Natural killer cell (primary cell): ENCODE data around the gene LRRC49. TPM values are rescaled to one million over a fixed set of nuclear protein-coding genes. Genes with fewer than 3 reads are reported as not detected.

Source experiments
- ATAC-seq, 3 donors: fragments of 150-1000 bp in 2 of 3; fragments of 200-7000 bp in 1 of 3; cut with Tn5 transposase; 1 replicate in 1 of 3; 2 replicates in 2 of 3; pipeline ENCODE4 v1.10.0; 2021; ENCODE audit warnings: mild to moderate bottlenecking in 2 of 3, moderate library complexity in 2 of 3
- DNase-seq, 2 donors: peaks; one replicate each; pipeline versions ENCODE4 v3.0.0 to v3.0.0-alpha.2; 2013 to 2021; ENCODE audit warnings: mixed read lengths in 1 of 2
- H3K27ac ChIP-seq: one replicate; pipeline ENCODE4 v1.5.1; 2013; ENCODE audit warnings: mild to moderate bottlenecking, low read length
- H3K27me3 ChIP-seq: one replicate; pipeline ENCODE4 v1.6.1; 2013; ENCODE audit warnings: low read length; ENCODE audit not compliant: control insufficient read depth, insufficient read depth
- H3K36me3 ChIP-seq: one replicate; pipeline ENCODE4 v1.6.1; 2013; ENCODE audit warnings: low read length; ENCODE audit not compliant: control insufficient read depth, insufficient read depth
- H3K4me1 ChIP-seq: one replicate; pipeline ENCODE4 v1.6.1; 2013; ENCODE audit warnings: low read length; ENCODE audit not compliant: control insufficient read depth, insufficient read depth
- H3K4me3 ChIP-seq: one replicate; pipeline ENCODE4 v1.5.1; 2013; ENCODE audit warnings: low read length
- H3K9me3 ChIP-seq: one replicate; pipeline ENCODE4 v1.6.1; 2013; ENCODE audit warnings: low read length; ENCODE audit not compliant: control insufficient read depth, insufficient read depth
- H3K27ac Mint-ChIP-seq, 2 donors: one replicate each; pipeline ENCODE4 v1.8.0; 2022; ENCODE audit warnings: mild to moderate bottlenecking in 2 of 2, mixed read lengths in 2 of 2, moderate library complexity in 1 of 2
- H3K27me3 Mint-ChIP-seq, 2 donors: one replicate each; pipeline ENCODE4 v1.8.0; 2022; ENCODE audit warnings: low read depth in 2 of 2, mixed read lengths in 2 of 2
- H3K36me3 Mint-ChIP-seq: one replicate; pipeline ENCODE4 v1.8.0; 2022; ENCODE audit warnings: mixed read lengths
- H3K4me1 Mint-ChIP-seq, 2 donors: one replicate each; pipeline ENCODE4 v1.8.0; 2022; ENCODE audit warnings: mixed read lengths in 2 of 2
- H3K4me3 Mint-ChIP-seq: one replicate; pipeline ENCODE4 v1.8.0; 2022; ENCODE audit warnings: mild to moderate bottlenecking, moderate library complexity, mixed read lengths
- H3K9me3 Mint-ChIP-seq, 2 donors: one replicate each; pipeline ENCODE4 v1.8.0; 2022; ENCODE audit warnings: mixed read lengths in 2 of 2
- CTCF ChIP-seq: fragments of 200-600 bp; IDR thresholded peaks from one replicate; pipeline ENCODE4 v1.8.0; 2022; ENCODE audit warnings: antibody characterized with exemption
- WGBS: methylation state at CpG from one replicate; pipeline ENCODE4 v1.1.7; 2013; ENCODE audit warnings: missing lambda C conversion rate; ENCODE audit not compliant: insufficient coverage; 5-methylcytosine and 5-hydroxymethylcytosine counted together
- intact Hi-C: fragments of 100-400 bp; cut with micrococcal nuclease; formaldehyde crosslinking; loops from one replicate; pipeline ENCODE4 v1.14.2; 2022
- total RNA-seq, 4 donors: library from RNA; stranded (reverse); fragments of 120-200 nt in 1 of 4; gene quantifications; one replicate each; pipeline versions ENCODE4 v1.2.3 to v1.2.4, GENCODE V29; 2013 to 2022

LRRC49 gene
- total RNA-seq, 3 donors from 2014 or later (not counting 1 experiment from before 2014, with no cell fraction given) = 0.14 to 0.38 TPM; not detected in 1

- Histone ChIP-seq H3K36me3 (no peaks in the 10 kb centered on the region), H3K4me1 (no peaks in the 10 kb centered on the region), H3K9me3 (no peaks in the 10 kb centered on the region), H3K27ac (no peak overlapping the region), H3K4me3 (no peak overlapping the region), H3K27me3 (no peaks in the 10 kb centered on the region)
- no peak for ATAC-seq
- Mint-ChIP-seq H3K4me1 (no peaks in the 10 kb centered on the region), H3K4me3 (no peak overlapping the region), H3K27me3 (peaks cover 5 to 30% of the 10 kb centered on the region in 2 donors), H3K27ac (no peak overlapping the region), H3K9me3 (no peaks in the 10 kb centered on the region), H3K36me3 (no peaks in the 10 kb centered on the region)
- no peak for TF ChIP-seq CTCF
- intact Hi-C loops = no loop called here
- DNase-seq = no peak
- 88% methylated on average over 5 of the region's 5 CpGs for WGBS
These were observed 174.4 kb downstream of the LRRC49 start for GRCh38 chr15:71066983-71067382.

DNA sequence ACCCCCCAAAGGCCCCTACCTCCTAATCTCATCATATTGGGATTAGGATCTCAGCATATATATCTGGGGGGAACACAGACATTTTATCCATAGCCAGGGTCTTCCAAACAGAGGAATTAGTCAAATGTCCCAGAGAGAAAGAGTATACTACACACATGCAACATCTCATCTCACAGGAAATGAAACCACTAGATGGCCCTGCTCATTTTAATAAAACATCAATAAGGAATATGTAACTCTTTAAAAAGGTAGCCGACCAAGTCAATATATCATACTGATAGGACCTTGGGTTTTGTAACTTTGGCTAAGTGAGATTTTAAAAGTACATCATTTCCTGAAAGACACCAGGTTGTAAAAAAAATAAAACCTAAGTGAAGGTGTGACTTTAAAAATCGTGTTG is 177.1 kb downstream of the LRRC49 start:
- Mint-ChIP-seq H3K9me3 (no peaks in the 10 kb centered on the region), H3K4me3 (no peak overlapping the region), H3K4me1 (no peaks in the 10 kb centered on the region), H3K27me3 (peaks cover 12 to 31% of the 10 kb centered on the region in 2 donors), H3K27ac (no peak overlapping the region), H3K36me3 (no peaks in the 10 kb centered on the region)
- no peak overlapping the region for H3K27ac ChIP-seq
- H3K4me1 ChIP-seq = no peaks in the 10 kb centered on the region
- no peak for TF ChIP-seq CTCF
- DNase-seq (no peak), ATAC-seq (no peak)
- intact Hi-C loops = no loop called here
- H3K4me3 ChIP-seq = no peak overlapping the region
- 73% methylated on average over 1 of the region's 2 CpGs for WGBS
- peaks cover 3% of the 10 kb centered on the region for H3K27me3 ChIP-seq
- no peaks in the 10 kb centered on the region for H3K36me3 ChIP-seq
- H3K9me3 ChIP-seq = no peaks in the 10 kb centered on the region

- Histone ChIP-seq H3K36me3 (no peaks in the 10 kb centered on the region), H3K4me3 (no peak overlapping the region), H3K27ac (no peak overlapping the region), H3K4me1 (no peaks in the 10 kb centered on the region), H3K27me3 (peaks cover 3% of the 10 kb centered on the region), H3K9me3 (no peaks in the 10 kb centered on the region)
- Mint-ChIP-seq H3K4me1 (no peaks in the 10 kb centered on the region), H3K9me3 (no peaks in the 10 kb centered on the region), H3K27me3 (peaks cover 19 to 26% of the 10 kb centered on the region in 2 donors), H3K36me3 (no peaks in the 10 kb centered on the region), H3K4me3 (no peak overlapping the region), H3K27ac (no peak overlapping the region)
- TF ChIP-seq CTCF = no peak
- ATAC-seq = no peak
- intact Hi-C loops = no loop called here
- no peak for DNase-seq
These were observed 178.9 kb downstream of the LRRC49 start for GRCh38 chr15:71071529-71071928.

- no peaks in the 10 kb centered on the region for H3K4me1 Mint-ChIP-seq
- no peak for DNase-seq
- TF ChIP-seq CTCF = no peak
- peaks cover 19 to 21% of the 10 kb centered on the region in 2 donors for H3K27me3 Mint-ChIP-seq
- Histone ChIP-seq H3K27ac (no peak overlapping the region), H3K9me3 (no peaks in the 10 kb centered on the region), H3K27me3 (peaks cover 3% of the 10 kb centered on the region), H3K36me3 (no peaks in the 10 kb centered on the region), H3K4me1 (no peaks in the 10 kb centered on the region), H3K4me3 (no peak overlapping the region)
- ATAC-seq = no peak
- 85% methylated on average over 6 of the region's 6 CpGs for WGBS
- H3K9me3 Mint-ChIP-seq = no peaks in the 10 kb centered on the region
- intact Hi-C loops = no loop called here
- H3K27ac Mint-ChIP-seq = no peak overlapping the region
- H3K4me3 Mint-ChIP-seq = no peak overlapping the region
- no peaks in the 10 kb centered on the region for H3K36me3 Mint-ChIP-seq
These were observed 179.8 kb downstream of the LRRC49 start for GRCh38 chr15:71072423-71072822.
